ENCODE measurements around the gene TTC28.

DNA sequence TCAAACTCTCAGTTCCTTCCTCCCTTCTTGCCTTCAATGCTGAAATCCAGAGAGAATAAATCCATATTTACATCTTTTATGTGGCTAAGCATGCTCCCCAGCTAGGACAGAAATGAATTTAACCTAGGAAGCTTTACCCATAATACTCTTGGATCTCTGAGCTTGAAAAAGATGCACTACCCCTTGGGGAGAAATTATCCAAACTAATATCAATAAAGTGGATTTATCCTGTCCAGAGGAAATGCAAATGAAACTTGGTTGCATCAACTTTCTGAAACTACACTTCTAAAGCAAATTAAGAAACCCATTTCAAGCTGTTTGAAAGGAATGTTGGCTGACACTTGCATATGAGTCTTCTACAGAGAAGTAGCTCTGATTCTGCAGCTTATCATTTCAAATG, 347.9 kb downstream of the TTC28 start:
- TF ChIP-seq, protein P1, sequence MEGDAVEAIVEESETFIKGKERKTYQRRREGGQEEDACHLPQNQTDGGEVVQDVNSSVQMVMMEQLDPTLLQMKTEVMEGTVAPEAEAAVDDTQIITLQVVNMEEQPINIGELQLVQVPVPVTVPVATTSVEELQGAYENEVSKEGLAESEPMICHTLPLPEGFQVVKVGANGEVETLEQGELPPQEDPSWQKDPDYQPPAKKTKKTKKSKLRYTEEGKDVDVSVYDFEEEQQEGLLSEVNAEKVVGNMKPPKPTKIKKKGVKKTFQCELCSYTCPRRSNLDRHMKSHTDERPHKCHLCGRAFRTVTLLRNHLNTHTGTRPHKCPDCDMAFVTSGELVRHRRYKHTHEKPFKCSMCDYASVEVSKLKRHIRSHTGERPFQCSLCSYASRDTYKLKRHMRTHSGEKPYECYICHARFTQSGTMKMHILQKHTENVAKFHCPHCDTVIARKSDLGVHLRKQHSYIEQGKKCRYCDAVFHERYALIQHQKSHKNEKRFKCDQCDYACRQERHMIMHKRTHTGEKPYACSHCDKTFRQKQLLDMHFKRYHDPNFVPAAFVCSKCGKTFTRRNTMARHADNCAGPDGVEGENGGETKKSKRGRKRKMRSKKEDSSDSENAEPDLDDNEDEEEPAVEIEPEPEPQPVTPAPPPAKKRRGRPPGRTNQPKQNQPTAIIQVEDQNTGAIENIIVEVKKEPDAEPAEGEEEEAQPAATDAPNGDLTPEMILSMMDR (IDR thresholded peaks at IDR 0.05), result no peak
- TF ChIP-seq POLR2A (IDR thresholded peaks at IDR 0.05), result no peak

Measured in heart left ventricle (tissue), 13 donors.